ENCODE measurements around the gene HIPK3.

The HIPK3 gene

DNA sequence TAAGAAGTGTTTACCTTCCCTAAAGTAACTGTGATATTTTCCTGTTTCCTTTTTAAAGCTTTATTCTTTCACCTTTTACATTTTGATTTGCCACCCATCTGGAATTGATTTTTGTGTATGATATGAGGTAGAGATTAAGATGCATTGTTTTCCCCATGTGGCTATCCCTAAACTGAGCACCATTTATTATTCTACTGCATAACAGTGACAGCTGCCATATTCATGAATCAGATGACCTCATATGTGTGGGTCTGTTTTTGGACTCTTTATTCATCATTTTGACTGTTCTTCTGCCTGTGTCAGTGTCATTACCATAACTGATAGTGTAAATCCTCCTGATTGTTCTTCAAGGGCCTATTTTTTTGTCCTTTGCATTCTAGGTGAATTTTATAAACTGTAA is 50.8 kb downstream of the HIPK3 start:
- DNase-seq (ENCODE audit: low spot score): peak; percentile 33

DNA sequence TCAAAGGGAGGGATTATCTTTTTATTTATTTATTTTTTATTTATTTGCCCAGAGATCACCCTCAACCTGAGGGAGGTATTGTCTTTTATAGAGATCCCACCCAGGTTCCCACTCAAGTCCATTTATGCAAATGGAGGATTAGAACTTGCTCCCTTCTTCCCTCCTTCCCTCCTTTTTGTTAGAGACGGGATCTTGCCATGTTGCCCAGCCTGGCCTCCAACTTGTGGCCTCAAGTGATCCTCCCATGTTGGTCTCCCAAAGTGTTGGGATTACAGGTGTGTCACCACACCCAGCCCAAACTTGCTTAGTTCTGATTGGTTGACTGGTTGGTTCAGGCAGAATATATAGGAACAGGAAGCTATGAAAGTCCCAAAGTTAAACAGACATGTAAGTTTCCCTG is 51.9 kb downstream of the HIPK3 start:
- no peak for DNase-seq (ENCODE audit: low spot score)

DNA sequence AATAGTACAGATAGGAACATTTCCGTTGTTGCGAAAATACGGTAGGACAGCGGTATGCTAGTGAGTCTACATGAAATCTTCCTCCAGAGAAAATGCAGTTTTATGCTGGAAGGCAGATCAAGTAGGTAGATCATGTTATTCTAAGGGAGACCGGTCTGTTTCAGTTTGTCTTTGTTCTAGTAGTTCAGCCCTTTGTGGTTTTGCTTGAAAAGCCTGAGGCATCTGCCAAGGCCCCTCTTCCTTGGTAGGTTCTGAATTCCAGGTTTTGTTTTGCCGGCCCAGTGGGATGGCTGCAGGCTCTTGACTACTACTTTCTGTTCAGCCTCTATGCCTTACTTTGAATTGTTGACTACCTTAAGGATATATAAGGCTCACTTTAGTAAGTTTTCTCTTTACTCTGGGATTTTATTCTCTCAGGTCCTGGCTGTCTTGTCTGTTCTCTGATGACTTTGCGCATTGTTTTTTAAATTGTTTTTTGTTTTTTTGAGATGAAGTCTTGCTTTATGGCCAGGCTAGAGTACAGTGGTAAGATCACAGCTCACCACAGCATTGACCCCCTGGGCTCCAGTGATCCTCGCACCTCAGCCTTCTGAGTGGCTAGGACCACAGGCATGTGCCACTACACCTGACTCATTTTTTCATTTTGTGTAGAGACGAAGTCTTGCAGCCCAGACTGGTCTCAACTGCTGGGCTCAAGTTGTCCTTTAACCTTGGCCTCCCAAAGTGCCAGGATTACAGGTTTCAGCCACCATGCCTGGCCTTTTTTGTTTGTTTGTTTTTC is 53.7 kb downstream of the HIPK3 start:
- DNase-seq (ENCODE audit: low spot score): no peak

DNA sequence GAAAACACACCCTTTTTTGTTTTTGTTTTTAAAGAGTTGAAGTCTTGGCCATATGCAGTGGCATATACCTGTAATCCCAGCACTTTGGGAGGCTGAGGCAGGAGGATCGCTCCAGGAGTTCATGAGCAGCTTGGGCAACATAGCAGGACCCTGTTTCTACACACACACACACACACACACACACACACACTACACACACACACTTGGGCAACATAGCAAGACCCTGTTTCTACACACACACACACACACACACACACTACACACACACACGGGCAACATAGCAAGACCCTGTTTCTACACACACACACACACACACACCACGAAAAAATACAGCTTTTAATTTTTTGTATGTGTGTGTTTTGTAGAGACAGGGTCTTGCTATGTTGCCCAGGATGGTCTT is 54.5 kb downstream of the HIPK3 start:
- no peak for DNase-seq (ENCODE audit: low spot score)

DNA sequence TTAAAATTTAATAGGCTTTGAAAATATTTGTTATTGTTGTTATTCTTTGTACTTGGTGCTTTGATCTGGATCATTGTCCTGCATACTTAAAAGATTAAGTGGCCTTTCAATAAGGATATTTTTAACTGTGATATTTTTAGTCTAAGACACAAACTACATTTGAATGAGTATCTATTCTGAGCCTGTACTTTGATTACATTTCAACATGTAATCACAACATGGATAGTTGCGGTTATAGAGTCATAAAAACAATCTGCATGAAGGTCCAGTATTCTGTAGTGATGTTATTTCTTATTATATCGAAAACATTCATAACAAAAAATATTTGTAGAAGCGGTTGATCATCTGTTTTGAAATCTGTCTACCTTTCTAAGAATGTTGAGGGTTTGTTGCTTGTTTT is 58.6 kb downstream of the HIPK3 start:
- no peak for DNase-seq (ENCODE audit: low spot score)

DNA sequence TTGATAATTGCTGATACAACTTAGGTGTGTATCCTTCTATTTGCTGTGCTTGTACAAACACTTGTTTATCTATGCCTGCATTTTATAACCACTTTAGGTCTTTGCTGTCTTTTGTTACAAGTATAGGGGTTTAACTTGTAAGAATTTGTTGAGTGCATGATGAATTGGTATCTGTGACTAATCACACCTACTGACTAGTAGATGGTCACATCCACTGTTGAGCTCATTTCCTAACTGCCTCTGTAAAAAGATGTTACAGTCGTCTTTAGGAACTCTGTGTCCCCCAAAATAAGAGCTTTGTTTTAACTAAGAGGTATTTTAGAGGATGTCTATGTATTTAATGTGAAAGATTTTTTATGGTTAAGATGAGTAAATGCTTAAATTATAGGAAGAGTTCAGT is 60.5 kb downstream of the HIPK3 start:
- peak; percentile 89 for DNase-seq (ENCODE audit: low spot score)

DNA sequence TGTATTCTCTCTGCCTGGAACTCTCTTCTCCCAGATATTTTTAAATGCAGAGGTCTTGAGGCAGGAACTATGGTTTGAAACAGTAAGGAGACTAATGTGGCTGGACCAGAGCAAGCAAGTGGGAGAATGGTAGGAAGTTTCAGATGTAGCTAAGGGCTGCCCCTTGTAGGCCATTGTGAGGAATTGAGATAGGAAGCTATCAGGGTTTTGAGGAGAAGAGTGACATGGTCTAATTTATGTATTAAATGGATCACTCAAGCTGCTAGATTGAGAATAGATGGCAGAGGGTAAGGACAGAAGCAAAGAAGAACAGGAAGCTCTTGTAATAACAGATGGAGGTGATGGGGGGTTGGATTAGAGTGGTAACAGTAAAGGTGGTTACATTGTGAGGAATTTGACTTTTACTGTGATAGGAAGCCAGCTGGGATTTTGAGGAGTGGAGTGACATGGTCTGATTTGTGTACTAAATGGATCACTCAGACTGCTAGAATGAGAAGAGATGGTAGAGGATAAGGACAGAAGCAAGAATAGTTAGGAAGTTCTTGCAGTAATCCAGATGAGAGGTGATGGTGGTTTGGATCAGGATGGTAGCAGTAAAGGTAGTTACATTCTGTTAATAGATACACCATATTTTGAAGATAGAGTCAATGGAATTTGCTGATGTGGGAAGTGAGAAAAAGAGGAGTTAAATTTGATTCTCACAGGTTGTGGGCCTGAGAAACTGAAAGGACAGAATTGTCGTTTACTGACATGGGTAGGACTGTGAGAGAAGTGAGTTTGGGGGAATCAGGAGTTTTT is 63.0 kb downstream of the HIPK3 start:
- no peak for DNase-seq (ENCODE audit: low spot score)

DNA sequence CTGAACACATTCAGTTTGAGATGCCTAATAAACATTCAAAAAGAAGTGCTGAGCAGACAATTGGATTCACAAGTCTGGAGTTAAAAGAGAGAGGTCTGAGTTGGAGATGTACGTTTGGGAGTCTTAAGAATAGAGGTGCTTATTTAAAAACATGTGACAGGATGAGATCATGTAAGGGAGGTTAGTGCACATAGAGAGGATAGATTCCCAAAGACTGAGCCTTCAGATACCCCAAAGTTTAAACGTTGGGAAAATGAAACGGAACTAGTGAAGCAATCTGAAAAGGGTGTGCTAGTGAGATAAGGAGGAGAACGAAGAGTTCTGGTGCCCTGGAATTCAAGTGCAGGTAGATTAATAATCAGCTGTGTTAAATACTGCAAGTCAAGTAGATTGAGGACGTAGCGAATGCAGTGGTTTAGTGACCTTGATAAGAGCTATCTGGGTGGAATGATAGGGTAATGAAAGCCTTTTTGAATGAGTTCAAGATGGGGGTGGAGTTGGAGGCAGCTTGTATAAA is 63.7 kb downstream of the HIPK3 start:
- no peak for DNase-seq (ENCODE audit: low spot score)

DNA sequence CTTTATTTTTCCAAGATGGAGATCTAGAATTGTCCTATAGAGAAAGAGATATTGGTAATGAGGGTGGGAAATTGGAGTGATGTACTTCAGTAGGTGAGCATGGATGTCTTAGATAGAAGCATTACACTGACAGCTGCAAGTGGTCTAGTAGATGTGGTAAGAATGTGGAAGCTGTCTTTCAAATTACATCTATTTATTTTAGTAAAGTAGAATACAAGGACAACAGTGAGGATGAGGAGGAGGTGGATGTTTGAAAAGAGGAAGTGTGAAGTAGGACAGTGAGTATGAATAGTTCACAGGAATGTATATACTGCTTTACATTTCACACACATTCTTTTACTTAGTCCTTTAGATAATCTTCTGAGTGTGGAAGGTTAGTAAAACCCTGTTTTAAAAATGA is 64.2 kb downstream of the HIPK3 start:
- DNase-seq (ENCODE audit: low spot score): no peak

DNA sequence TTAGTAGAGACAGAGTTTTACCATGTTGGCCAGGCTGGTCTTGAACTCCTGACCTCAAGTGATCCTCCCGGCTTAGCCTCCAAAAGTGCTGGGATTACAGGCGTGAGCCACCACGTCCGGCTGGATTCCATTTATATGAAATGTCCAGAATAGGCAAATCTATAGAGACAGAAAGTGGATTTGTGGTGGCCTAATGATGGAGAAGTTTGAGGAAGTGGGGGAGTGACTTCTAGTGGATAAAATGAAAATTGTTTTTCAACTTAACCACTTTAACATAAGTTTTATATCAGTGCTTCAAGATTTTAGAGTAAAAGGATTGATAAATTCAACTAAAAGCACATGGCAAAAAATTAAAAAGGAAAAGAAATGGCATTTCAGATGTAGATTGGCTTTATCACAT is 66.2 kb downstream of the HIPK3 start:
- no peak for DNase-seq (ENCODE audit: low spot score)

DNA sequence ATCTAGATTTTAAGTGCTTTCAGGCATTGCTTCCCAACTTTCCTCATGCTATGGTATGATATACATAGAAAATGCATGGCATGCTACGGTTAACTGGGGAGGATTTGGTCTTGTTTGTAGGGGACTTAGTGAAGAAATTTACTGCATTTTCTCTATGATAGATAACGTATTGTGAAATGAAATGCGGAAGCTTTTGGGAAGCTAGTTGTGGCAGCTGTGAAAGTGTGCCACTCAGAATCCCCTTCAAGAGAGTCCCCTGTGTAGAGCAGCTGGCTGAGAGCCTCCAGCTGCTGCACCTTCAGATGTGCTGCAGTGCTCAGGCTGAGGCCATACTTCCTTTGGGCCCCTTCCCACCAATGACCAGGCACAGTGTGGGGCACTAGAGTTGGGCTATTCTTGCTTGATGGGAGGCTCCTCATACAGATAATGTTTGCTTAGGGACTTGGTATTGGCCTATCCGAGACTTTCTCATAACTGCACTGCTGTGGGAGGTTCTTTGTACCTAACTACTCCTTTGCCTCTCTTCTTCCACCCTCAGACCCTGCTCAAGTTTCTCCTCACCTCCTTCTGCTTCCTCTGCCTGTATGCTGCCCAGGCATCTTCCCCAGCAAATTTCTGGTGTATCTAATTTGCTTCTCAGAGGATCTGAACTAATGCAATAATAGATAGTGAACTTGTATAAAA is 67.3 kb downstream of the HIPK3 start:
- DNase-seq (ENCODE audit: low spot score): no peak

DNA sequence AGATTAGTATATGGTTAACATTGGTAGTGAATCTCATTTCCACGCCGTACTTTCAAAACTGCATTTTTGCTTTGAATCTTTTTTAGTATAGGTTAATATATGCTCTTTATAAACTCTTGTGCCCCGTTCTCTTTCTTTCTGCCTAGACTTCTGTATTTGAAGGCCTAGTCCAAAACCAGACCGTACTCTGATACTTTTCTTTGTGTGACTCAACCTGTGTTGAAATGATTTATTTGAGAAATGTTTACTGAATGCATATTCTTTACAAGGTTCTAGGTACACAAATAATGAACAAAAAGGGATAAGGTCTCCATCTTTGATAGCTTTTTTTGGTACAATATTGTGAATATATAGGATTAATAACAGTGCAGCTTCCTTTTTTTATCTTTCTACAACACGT is 68.3 kb downstream of the HIPK3 start:
- no peak for DNase-seq (ENCODE audit: low spot score)

DNA sequence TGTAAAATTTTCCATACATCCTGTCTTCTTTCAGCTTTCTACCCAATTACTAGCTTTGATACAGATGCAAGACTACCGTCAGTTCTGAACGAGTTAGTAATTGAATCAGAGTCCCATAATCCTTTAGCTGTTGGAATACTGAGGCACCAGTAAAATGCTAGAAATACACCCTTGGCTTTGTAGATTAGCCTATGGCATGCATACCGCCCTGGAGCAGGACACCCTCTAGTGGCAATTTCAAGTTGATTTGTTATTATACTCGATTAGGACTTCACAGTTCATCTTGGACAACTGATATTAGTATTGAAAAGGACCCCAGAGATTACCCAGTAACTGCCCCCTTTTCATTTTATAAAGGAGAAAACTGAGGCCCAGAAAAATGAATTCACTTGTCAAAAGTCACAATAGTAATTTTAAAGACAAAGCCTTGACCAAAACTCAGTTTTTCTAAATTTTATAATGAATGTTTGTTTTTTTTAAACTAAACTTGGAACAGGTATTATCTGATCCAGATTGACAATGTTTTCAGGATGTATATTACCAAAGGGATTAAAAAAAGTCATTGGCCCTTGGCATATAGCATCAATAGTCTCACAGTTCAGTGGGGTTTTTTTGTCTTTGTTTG is 72.6 kb downstream of the HIPK3 start:
- peak; percentile 75 for DNase-seq (ENCODE audit: low spot score)

DNA sequence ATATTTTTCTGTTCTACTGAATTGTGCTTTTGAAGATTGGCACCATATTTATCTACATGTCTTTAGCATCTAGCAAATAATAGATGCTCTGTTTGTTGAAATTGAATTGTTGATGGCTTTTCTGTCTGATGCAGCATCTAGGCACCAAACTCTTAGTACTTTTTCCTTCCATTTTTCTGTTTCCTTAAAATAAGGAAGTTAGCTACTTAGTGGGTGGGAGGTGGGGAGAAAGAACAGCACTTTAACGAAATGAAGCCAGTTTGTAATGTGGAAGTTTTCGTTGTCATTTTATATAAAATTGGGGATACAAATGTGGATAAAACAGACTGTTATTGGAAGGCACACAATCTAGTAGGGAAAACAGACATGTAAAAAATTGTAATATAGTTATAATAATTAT is 76.6 kb downstream of the HIPK3 start:
- DNase-seq (ENCODE audit: low spot score): no peak

DNA sequence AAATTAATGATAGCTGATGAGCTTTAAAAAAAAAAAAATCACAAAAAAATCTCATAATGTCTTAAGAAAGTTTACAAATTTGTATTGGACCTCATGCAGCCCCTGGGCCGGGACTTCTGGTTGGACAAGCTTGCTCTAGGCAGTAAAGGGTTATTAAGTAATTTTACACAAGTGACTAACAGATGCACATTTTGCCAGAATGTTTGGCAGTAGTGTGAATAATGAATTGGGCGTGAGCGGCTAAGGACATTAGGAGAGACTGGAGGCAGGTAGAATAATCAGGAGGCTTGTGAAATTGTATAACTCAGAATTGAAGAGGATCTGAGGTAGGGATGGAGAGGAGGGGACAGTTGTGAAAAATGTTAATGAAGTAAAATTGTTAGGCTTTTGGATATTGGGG is 77.4 kb downstream of the HIPK3 start:
- DNase-seq (ENCODE audit: low spot score): no peak

DNA sequence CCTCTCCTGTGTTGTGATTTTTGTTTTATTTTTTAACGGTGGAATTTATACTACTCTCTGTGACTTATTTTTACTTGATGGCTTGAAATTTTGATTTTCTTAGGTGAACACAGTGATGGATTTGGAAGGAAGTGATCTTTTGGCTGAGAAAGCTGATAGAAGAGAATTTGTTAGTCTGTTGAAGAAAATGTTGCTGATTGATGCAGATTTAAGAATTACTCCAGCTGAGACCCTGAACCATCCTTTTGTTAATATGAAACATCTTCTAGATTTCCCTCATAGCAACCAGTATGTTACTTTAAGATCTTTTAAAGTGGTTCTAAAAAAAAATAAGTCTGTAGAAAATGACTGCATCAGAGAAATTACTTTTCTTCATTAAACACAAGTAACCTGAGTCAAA is 82.1 kb downstream of the HIPK3 start:
- DNase-seq (ENCODE audit: low spot score): no peak

DNA sequence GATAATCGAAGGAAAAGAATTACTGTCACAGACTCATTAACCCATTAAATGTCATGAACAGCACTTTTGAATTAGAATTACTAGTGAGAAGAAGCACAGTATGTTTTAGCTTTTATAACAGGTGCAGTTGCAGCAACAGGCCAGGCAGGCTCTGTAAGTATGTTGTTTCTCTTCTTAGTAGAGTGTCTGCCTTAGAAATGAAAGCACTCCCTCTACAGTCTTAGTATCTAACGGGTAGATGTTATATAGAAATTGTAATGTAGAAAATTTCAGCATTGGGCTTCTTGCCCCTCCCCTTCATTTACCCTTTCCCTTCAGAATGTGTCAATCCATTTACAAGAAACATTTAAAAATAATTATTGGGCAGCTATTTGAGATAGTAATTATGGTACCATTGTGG is 87.4 kb downstream of the HIPK3 start:
- peak; percentile 55 for DNase-seq (ENCODE audit: low spot score)

DNA sequence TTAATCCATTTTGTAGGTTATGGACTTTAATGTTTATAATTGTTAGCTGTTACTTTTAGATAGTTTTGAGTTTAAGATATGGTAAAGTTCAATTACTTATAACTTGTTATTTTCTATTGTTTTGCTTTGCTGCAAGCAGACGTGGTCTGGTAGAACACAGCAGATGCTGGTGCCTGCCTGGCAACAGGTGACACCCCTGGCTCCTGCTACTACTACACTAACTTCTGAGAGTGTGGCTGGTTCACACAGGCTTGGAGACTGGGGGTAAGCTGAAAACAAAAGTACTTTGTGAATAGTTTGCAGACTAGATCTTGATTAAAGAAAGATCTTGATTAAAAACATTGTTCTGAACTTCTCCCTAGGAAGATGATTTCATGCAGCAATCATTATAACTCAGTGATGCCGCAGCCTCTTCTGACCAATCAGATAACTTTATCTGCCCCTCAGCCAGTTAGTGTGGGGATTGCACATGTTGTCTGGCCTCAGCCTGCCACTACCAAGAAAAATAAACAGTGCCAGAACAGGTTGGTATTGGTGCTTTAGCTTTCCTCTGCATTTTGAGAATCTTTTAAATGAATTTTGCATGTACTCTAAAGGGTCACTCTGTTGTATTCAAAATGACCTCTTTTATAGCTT is 90.4 kb downstream of the HIPK3 start:
- no peak for DNase-seq (ENCODE audit: low spot score)

DNA sequence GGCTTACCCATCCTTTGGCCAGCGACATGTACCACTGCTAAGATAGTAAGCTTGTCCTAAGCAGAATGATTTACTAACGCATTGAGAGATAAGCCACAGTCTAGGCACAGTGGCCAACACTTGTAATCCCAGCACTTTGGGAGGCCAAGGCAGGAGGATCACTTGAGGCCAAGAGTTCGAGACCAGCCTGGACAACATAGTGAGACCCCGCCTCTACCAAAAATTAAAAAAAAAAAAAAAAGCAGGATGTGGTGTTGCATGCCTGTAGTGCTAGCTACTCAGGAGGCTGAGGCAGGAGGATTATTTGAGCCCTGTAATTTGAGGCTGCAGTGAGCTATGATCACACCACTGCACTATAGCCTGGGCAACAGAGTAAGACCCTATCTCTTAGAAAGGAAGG is 93.1 kb downstream of the HIPK3 start:
- DNase-seq (ENCODE audit: low spot score): no peak

DNA sequence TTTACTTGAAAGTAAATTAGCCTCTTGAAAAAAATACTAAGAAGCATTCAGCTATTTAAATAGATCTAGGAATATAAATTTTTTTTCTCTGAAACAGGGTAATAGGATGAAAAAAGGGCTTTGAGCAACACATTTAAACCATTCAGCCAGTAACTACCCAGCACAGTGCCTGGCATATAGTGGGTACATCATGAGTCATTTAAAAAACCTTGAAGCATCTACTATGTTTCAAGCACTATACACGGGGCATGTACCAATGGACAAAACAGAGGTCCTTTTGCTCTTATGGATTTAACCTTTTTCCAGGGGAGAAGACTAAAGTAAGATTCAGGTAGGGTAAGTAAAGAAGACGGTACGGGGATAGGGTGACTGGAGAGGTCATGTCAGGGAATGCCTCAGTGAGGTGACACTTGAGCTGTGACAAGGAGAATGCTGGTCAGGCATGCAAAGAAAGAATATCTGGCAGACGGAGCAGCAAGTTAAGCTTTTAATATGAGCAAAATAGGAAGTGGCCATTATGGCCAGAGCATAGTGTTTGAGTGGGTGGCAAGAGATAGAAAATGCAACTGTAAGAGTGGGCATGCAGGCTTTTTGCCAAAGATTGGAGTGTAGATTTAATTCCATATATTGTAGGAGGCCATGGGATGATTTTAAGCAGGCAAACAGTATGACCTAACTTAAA is 101.1 kb downstream of the HIPK3 start:
- DNase-seq (ENCODE audit: low spot score): no peak

DNA sequence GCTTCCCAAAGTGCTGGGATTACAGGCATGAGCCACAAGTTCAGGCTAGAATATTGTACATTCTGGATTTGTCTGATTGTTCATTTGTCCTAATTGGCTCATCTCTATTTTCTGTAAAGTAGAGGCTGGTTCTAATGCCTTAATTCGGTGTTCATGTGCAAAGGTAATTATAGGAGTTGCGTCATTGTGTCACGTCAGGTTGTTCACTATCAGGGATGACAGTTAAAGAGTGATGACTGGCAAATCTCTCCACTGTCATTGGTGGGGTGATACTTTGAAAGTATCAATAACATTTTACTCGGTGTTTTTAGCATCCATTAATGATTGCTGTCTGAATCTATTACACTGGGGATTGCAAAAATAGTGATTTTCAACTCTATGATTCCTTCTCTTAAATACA is 103.5 kb downstream of the HIPK3 start:
- DNase-seq (ENCODE audit: low spot score): no peak
